Measurements from ENCODE around the gene ACSL1. TPM values are rescaled to one million over a fixed set of nuclear protein-coding genes. Genes with fewer than 3 reads are reported as not detected.

Gene ACSL1
- total and polyA plus RNA-seq, 2 donors (not counting 3 experiments of a cell fraction or from before 2014, with no cell fraction given), result 7.3 to 17.7 TPM

DNA sequence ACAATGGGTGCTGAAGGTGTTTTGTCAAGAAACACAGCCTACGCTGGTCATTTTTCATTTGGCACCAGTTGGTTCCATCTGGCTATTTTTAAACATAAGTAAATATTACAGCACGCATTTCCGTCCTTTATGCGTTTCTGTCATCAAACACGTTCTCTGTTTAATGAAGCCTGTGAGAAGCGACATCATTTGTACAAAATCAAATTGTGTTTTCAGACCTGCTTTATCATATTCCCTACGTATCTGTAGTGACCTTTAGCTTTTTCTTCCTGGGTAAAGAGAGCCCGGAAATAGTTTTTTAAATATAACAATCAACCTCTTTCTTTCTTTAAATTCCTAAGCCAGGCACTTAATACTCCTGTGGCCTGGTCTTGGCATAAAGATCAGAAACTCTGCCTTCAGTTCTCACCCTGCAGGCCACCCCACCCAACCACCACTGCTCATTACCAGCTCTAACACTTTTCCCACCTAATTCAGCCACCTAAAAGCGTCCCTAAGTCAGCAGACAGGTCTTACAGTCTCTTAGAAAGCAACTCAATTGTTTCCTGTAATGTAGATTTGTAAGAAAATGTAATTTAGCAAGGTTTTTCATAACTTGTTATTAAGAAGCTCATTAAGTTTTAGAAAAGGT lies 30.4 kb downstream of the ACSL1 start:
- H3K4me2 ChIP-seq (ENCODE audit: insufficient read depth, low read length), result no peak overlapping the region
- H3K4me1 ChIP-seq (ENCODE audit: control insufficient read depth, extremely low read depth, insufficient read depth, low read length), result peaks cover 11% of the 10 kb centered on the region
- H3K27ac ChIP-seq (ENCODE audit: insufficient read depth, low read depth, low read length), result peak overlapping the region; percentile 29
- intact Hi-C loops (cut with micrococcal nuclease) (no loop called here), dilution Hi-C loops (cut with MboI; ENCODE audit: extremely low pct_ligation_motif_present, low sequenced_read_pairs) (no loop called here)
- no peaks in the 10 kb centered on the region for H3K36me3 ChIP-seq (ENCODE audit: control insufficient read depth in 2 of 2, extremely low read depth in 1 of 2, insufficient read depth in 2 of 2, low read length in 2 of 2)
- CTCF ChIA-PET, result interaction anchor here (1.0 kb wide), 2 partner anchors 12 to 50 kb away, joined by 3 to 4 read pairs; no protein-coding TSS in a partner anchor
- no peak for TF ChIP-seq EZH2 (IDR thresholded peaks at IDR 0.05; ENCODE audit: borderline replicate concordance, low read depth, low read length, severe bottlenecking)
- no peak for TF ChIP-seq JUN (IDR thresholded peaks at IDR 0.05; ENCODE audit: borderline replicate concordance, insufficient read depth, insufficient read length, low read depth)
- no peak for TF ChIP-seq MYC (IDR thresholded peaks at IDR 0.05; ENCODE audit: low read depth, low read length)
- no peak for TF ChIP-seq CTCF (IDR thresholded peaks at IDR 0.05; ENCODE audit: extremely low read depth in 1 of 2, insufficient read depth in 1 of 2, low read depth in 1 of 2, low read length in 2 of 2)
- TF ChIP-seq POLR2A (IDR thresholded peaks at IDR 0.05; ENCODE audit: low read depth, low read length), result no peak
- no peak for TF ChIP-seq POLR2AphosphoS5 (IDR thresholded peaks at IDR 0.05; ENCODE audit: insufficient read depth, low read depth, low read length)
- TF ChIP-seq GATA2 (IDR thresholded peaks at IDR 0.05; ENCODE audit: insufficient read depth, insufficient read length, low read depth, low read length), result no peak
- TF ChIP-seq, protein P1, sequence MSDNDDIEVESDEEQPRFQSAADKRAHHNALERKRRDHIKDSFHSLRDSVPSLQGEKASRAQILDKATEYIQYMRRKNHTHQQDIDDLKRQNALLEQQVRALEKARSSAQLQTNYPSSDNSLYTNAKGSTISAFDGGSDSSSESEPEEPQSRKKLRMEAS (IDR thresholded peaks at IDR 0.05; ENCODE audit: insufficient read depth, insufficient read length), result no peak
- TF ChIP-seq FOS (IDR thresholded peaks at IDR 0.05; ENCODE audit: borderline replicate concordance, insufficient read depth, low read length), result no peak
- H4K20me1 ChIP-seq (replicated peaks; ENCODE audit: control insufficient read depth, extremely low read depth, insufficient read depth, low read length), result no peaks in the 10 kb centered on the region
- H3K9me1 ChIP-seq (replicated peaks; ENCODE audit: control insufficient read depth, extremely low read depth, insufficient read depth, low read length), result no peaks in the 10 kb centered on the region
- no peak overlapping the region for H2AFZ ChIP-seq (ENCODE audit: low read depth, low read length)
- no peak overlapping the region for H3K9ac ChIP-seq (replicated peaks; ENCODE audit: extremely low read depth, insufficient read depth, low read length)
- H3K27me3 ChIP-seq (ENCODE audit: control insufficient read depth in 2 of 2, insufficient read depth in 2 of 2, low read length in 2 of 2), result no peaks in the 10 kb centered on the region
- BruUV-seq (replicated peaks), result no TSS peak
- FAIRE-seq (no peak), DNase-seq (ENCODE audit: low read depth, low spot score) (peak; percentile 4)
- H3K79me2 ChIP-seq (ENCODE audit: control insufficient read depth, insufficient read depth, low read length), result no peaks in the 10 kb centered on the region
- POLR2A ChIA-PET, result no interaction called here
- H3K9me3 ChIP-seq (replicated peaks; ENCODE audit: control insufficient read depth, insufficient read depth, low read length), result no peaks in the 10 kb centered on the region
- H3K4me3 ChIP-seq (replicated peaks in 1 of 3; ENCODE audit: insufficient read depth in 1 of 3, low read depth in 1 of 3, low read length in 3 of 3), result no peak overlapping the region

All from endothelial cell of umbilical vein (primary cell).